ENCODE results near the gene TTC7B.

- TF ChIP-seq CTCF (conservative IDR thresholded peaks at IDR 0.05) (no peak), ZFX (IDR thresholded peaks at IDR 0.05) (no peak)
Measured at GRCh38 chr14:90561920-90562319, 254.3 kb downstream of the TTC7B start.

All from C4-2B (cell line).